GM12878 (cell line): ENCODE results near the gene SEC24D. TPM values are rescaled to one million over a fixed set of nuclear protein-coding genes. Genes with fewer than 3 reads are reported as not detected.

Source experiments
- ATAC-seq: fragments of 200-7000 bp; cut with Tn5 transposase; 3 replicates; pipeline ENCODE4 v1.9.1; 2020; ENCODE audit warnings: mild to moderate bottlenecking, moderate library complexity
- BruUV-seq: library from RNA; stranded (reverse); fragments of 400-500 nt; replicated peaks from 2 replicates; lab custom pipeline; 2021; lab: Mats Ljungman, UMichigan
- CTCF ChIA-PET: fragments of 300-600 bp; sonication (Branson Sonifier 250); formaldehyde crosslinking; extraction: SDS; loops from one replicate; lab custom pipeline; 2021; ENCODE audit warnings: inconsistent platforms; lab: Yijun Ruan, JAX
- POLR2A ChIA-PET: fragments of 350-600 bp; formaldehyde crosslinking; extraction: SDS; loops from one replicate; lab custom pipeline; 2021; ENCODE audit warnings: inconsistent platforms; lab: Charles Lee
- RAD21 ChIA-PET: fragments of 300-600 bp; sonication (Branson Sonifier 250); formaldehyde crosslinking; loops from one replicate; lab custom pipeline; 2023; ENCODE audit warnings: antibody characterized with exemption; ENCODE audit not compliant: unreplicated experiment; lab: Charles Lee
- SMC1A ChIA-PET: fragments of 300-600 bp; sonication (Branson Sonifier 250); formaldehyde crosslinking; loops from one replicate; lab custom pipeline; 2023; ENCODE audit not compliant: unreplicated experiment, uncharacterized antibody; lab: Charles Lee
- DNase-seq: peaks from one replicate; pipeline ENCODE4 v3.0.0-alpha.2; 2011; ENCODE audit warnings: low read depth, low spot score
- FAIRE-seq: peaks from 3 replicates; lab custom pipeline; 2011; peaks lifted over from hg19 to GRCh38; lab: Jason Lieb, UNC
- H2AFZ ChIP-seq: 2 replicates; pipeline ENCODE4 v1.6.0; 2011; ENCODE audit warnings: low read depth, low read length, control low read depth; ENCODE audit not compliant: control insufficient read depth
- H3K27ac ChIP-seq: 2 replicates; pipeline ENCODE4 v1.5.1; 2011; ENCODE audit warnings: control low read depth; ENCODE audit not compliant: control insufficient read depth, insufficient read depth
- H3K27me3 ChIP-seq, 2 experiments: replicated peaks in 1 of 2; 2 replicates each; pipeline versions ENCODE4 v1.6.0 to v1.6.1; 2011; ENCODE audit warnings: low read length in 1 of 2; ENCODE audit not compliant: control insufficient read depth in 2 of 2, insufficient read depth in 2 of 2
- H3K36me3 ChIP-seq, 2 experiments: 2 replicates each; pipeline ENCODE4 v1.5.1; 2011; ENCODE audit warnings: low read length in 1 of 2; ENCODE audit not compliant: control insufficient read depth in 2 of 2, insufficient read depth in 2 of 2
- H3K4me1 ChIP-seq: 2 replicates; pipeline ENCODE4 v1.6.1; 2011; ENCODE audit warnings: mild to moderate bottlenecking, low read length, moderate library complexity, mixed read lengths; ENCODE audit not compliant: control insufficient read depth, insufficient read depth
- H3K4me2 ChIP-seq: 2 replicates; pipeline ENCODE4 v1.6.0; 2011; ENCODE audit warnings: control low read depth; ENCODE audit not compliant: control insufficient read depth, insufficient read depth
- H3K4me3 ChIP-seq: fragments of 200-600 bp; sonication (generic); 2 replicates; pipeline ENCODE4 v1.5.1; 2016
- H3K79me2 ChIP-seq: 2 replicates; pipeline ENCODE4 v1.6.0; 2011; ENCODE audit warnings: low read length; ENCODE audit not compliant: control insufficient read depth, insufficient read depth
- H3K9ac ChIP-seq: 2 replicates; pipeline ENCODE4 v1.8.0; 2011; ENCODE audit warnings: low read length, control low read depth, mixed read lengths; ENCODE audit not compliant: control insufficient read depth, insufficient read depth
- H3K9me3 ChIP-seq: replicated peaks from 3 replicates; pipeline ENCODE4 v1.5.1; 2011; ENCODE audit warnings: mild to moderate bottlenecking, low read length; ENCODE audit not compliant: control insufficient read depth, insufficient read depth
- H4K20me1 ChIP-seq: 2 replicates; pipeline ENCODE4 v1.6.0; 2011; ENCODE audit not compliant: control insufficient read depth, insufficient read depth
- PRDM15 ChIP-seq: fragments of 450-650 bp; formaldehyde crosslinking; IDR thresholded peaks from 2 replicates; pipeline ENCODE4 v1.4.0; 2020; ENCODE audit warnings: mild to moderate bottlenecking, moderate library complexity
- TCF12 ChIP-seq: IDR thresholded peaks from 2 replicates; pipeline ENCODE4 v1.6.1; 2011; ENCODE audit warnings: low read depth, mild to moderate bottlenecking, low read length
- TCF3 ChIP-seq: IDR thresholded peaks from 2 replicates; pipeline ENCODE4 v1.6.1; 2012; ENCODE audit warnings: low read depth, mild to moderate bottlenecking, low read length, borderline replicate concordance; ENCODE audit not compliant: insufficient read depth
- USF1 ChIP-seq: IDR thresholded peaks from 2 replicates; pipeline ENCODE4 v1.6.1; 2011; ENCODE audit warnings: borderline replicate concordance, low read depth, mild to moderate bottlenecking, moderate library complexity, mixed read lengths, low read length; ENCODE audit not compliant: insufficient read depth; ENCODE audit errors: extremely low read length
- WGBS: methylation state at CpG from one replicate; pipeline ENCODE4 v1.1.6; 2016; ENCODE audit warnings: low lambda C conversion rate; ENCODE audit not compliant: insufficient replicate concordance, insufficient coverage; ENCODE audit errors: missing lambda C conversion rate; 5-methylcytosine and 5-hydroxymethylcytosine counted together
- in situ Hi-C: fragments of 300-500 bp; cut with MboI; formaldehyde crosslinking; loops from 9 replicates; pipeline ENCODE4 v1.14.3; 2018; ENCODE audit warnings: mixed read lengths
- intact Hi-C: fragments of 100-400 bp; cut with micrococcal nuclease; formaldehyde crosslinking; loops from one replicate; pipeline ENCODE4 v1.14.2; 2022; ENCODE audit not compliant: unreplicated experiment
- polyA plus RNA-seq, 11 experiments: library from polyadenylated mRNA; depleted of rRNA in 4 of 11; unstranded in 6 of 11; stranded (reverse) in 5 of 11; fragments of >200 nt; fragmentation: Nextera tagmentation in 4 of 11; fragmentation: Illumina TruSeq in 1 of 11; extraction: Ambion mirVana in 4 of 11; extraction: Trizol in 1 of 11; gene quantifications; 1 replicate in 1 of 11; 2 replicates in 10 of 11; pipeline versions ENCODE4 v1.2.1 to v1.2.3, GENCODE V29; 2011 to 2016; ENCODE audit warnings: inconsistent platforms in 2 of 11, missing spikeins in 2 of 11, low read depth in 1 of 11
- total RNA-seq, 4 experiments: library from RNA; depleted of rRNA in 3 of 4; stranded (reverse); fragments of >200 nt in 3 of 4; fragmentation: Illumina TruSeq in 1 of 4; extraction: Trizol in 1 of 4; gene quantifications; 2 replicates each; pipeline versions ENCODE4 v1.2.1 to v1.2.3, GENCODE V29; 2013 to 2021

SEC24D gene
- total and polyA plus RNA-seq, 10 of the 15 experiments (the other 5 are each of a cell fraction or from before 2014, with no cell fraction given) = 12.8 to 61.9 (median 25.6) TPM

GRCh38 chr4:118857760-118858159 is 21.8 kb upstream of the SEC24D start:
- no peak overlapping the region for H3K27ac ChIP-seq
- BruUV-seq = no TSS peak
- ChIA-PET SMC1A (interaction anchor here (1.4 kb wide), 1 partner anchor 111 kb away, joined by 4 read pairs; no protein-coding TSS in a partner anchor), CTCF (interaction anchor here (1.0 kb wide), 2 partner anchors 11 to 83 kb away, joined by 3 to 5 read pairs; no protein-coding TSS in a partner anchor), POLR2A (no interaction called here), RAD21 (no interaction called here)
- no peaks in the 10 kb centered on the region for H3K9me3 ChIP-seq
- no peak for DNase-seq
- WGBS = 73% methylated on average over 2 of the region's 2 CpGs
- no peaks in the 10 kb centered on the region for H3K4me1 ChIP-seq
- TF ChIP-seq USF1 = no peak
- no peak for TF ChIP-seq TCF12
- TF ChIP-seq PRDM15 = no peak
- TF ChIP-seq TCF3 = no peak
- no peaks in the 10 kb centered on the region for H3K79me2 ChIP-seq
- no peak overlapping the region for H3K9ac ChIP-seq
- no peak overlapping the region for H3K4me2 ChIP-seq
- intact Hi-C loops (no loop called here), in situ Hi-C loops (no loop called here)
- no peaks in the 10 kb centered on the region for H3K27me3 ChIP-seq
- no peak for ATAC-seq
- FAIRE-seq = no peak
- no peak overlapping the region for H3K4me3 ChIP-seq
- no peaks in the 10 kb centered on the region for H3K36me3 ChIP-seq
- H4K20me1 ChIP-seq = no peaks in the 10 kb centered on the region
- no peak overlapping the region for H2AFZ ChIP-seq
